ENCODE data around the gene HCN3.

HCN3 gene

DNA sequence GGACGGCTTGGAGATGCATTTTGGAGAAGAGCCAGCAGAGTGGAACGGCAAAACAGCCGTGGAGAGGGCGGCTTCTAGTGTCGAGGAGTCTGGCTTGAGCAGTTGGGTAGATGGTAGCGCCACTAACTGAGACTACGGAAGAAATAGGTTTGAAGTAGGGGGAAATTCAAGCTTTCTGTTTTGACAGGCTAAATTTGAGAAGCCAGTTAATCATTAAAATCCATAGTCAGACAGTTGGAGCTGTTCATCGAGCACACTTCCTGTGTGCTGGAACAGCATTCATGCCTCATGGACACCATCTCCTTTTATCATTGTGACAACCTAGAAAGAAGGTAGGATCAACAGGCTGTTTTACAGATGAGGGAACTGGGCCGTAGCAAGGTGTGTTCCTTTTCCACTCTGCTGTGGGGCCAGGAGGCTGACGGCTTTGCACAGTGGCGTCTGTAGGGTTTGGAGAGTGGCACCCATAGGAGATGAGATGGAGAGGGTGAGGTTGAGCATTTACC lies 27.3 kb downstream of the HCN3 start:
- no peak for TF ChIP-seq ESRRG (CRISPR knock-in tag; IDR thresholded peaks at IDR 0.05)
- no peak for TF ChIP-seq ZC3H10 (CRISPR knock-in tag; IDR thresholded peaks at IDR 0.05)
- no peak for TF ChIP-seq BACH2 (CRISPR knock-in tag; IDR thresholded peaks at IDR 0.05; ENCODE audit: borderline replicate concordance)
- TF ChIP-seq OSR1 (CRISPR knock-in tag; IDR thresholded peaks at IDR 0.05): no peak
- TF ChIP-seq, protein P1, sequence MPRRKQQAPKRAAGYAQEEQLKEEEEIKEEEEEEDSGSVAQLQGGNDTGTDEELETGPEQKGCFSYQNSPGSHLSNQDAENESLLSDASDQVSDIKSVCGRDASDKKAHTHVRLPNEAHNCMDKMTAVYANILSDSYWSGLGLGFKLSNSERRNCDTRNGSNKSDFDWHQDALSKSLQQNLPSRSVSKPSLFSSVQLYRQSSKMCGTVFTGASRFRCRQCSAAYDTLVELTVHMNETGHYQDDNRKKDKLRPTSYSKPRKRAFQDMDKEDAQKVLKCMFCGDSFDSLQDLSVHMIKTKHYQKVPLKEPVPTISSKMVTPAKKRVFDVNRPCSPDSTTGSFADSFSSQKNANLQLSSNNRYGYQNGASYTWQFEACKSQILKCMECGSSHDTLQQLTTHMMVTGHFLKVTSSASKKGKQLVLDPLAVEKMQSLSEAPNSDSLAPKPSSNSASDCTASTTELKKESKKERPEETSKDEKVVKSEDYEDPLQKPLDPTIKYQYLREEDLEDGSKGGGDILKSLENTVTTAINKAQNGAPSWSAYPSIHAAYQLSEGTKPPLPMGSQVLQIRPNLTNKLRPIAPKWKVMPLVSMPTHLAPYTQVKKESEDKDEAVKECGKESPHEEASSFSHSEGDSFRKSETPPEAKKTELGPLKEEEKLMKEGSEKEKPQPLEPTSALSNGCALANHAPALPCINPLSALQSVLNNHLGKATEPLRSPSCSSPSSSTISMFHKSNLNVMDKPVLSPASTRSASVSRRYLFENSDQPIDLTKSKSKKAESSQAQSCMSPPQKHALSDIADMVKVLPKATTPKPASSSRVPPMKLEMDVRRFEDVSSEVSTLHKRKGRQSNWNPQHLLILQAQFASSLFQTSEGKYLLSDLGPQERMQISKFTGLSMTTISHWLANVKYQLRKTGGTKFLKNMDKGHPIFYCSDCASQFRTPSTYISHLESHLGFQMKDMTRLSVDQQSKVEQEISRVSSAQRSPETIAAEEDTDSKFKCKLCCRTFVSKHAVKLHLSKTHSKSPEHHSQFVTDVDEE (CRISPR knock-in tag; IDR thresholded peaks at IDR 0.05): no peak
- TF ChIP-seq ZNF565 (CRISPR knock-in tag; conservative IDR thresholded peaks at IDR 0.05; ENCODE audit: low read depth): no peak
- TF ChIP-seq TCF4 (CRISPR knock-in tag; IDR thresholded peaks at IDR 0.05; ENCODE audit: borderline replicate concordance): no peak
- no peak for TF ChIP-seq ARNTL (CRISPR knock-in tag; IDR thresholded peaks at IDR 0.05; ENCODE audit: borderline replicate concordance, low read depth)
- no peak for ATAC-seq

DNA sequence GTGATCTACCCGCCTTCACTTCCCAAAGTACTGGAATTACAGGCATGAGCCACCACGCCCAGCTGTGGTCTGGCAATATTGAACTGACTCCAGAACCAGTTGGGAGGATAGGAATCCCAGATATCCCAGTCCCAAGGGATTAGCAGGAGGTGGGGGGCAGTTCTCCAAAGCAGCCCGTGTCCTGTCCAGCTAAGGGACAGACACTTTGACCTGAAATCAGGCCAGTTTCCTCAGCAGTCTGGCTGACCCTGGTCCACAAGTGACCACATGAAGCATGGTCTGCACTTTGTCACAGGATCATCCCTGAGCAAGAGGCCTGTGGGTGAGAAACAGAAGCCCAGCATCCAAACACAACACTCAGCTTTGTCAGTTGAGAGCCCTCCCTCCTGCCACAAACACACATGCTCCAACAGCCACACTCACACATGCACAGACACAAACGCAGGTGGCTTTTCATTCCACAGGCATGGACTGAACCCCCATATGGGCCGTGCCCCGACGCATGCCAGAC lies 28.7 kb downstream of the HCN3 start:
- no peak for ATAC-seq
- TF ChIP-seq ZNF565 (CRISPR knock-in tag; conservative IDR thresholded peaks at IDR 0.05; ENCODE audit: low read depth): no peak
- no peak for TF ChIP-seq PPARA (CRISPR knock-in tag; IDR thresholded peaks at IDR 0.05; ENCODE audit: borderline replicate concordance)
- TF ChIP-seq, protein P2, sequence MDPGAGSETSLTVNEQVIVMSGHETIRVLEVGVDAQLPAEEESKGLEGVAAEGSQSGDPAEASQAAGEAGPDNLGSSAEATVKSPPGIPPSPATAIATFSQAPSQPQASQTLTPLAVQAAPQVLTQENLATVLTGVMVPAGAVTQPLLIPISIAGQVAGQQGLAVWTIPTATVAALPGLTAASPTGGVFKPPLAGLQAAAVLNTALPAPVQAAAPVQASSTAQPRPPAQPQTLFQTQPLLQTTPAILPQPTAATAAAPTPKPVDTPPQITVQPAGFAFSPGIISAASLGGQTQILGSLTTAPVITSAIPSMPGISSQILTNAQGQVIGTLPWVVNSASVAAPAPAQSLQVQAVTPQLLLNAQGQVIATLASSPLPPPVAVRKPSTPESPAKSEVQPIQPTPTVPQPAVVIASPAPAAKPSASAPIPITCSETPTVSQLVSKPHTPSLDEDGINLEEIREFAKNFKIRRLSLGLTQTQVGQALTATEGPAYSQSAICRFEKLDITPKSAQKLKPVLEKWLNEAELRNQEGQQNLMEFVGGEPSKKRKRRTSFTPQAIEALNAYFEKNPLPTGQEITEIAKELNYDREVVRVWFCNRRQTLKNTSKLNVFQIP (CRISPR knock-in tag; IDR thresholded peaks at IDR 0.05; ENCODE audit: borderline replicate concordance, low read depth): no peak
- no peak for TF ChIP-seq GLIS3 (CRISPR knock-in tag; IDR thresholded peaks at IDR 0.05)
- TF ChIP-seq ZFP30 (CRISPR knock-in tag; IDR thresholded peaks at IDR 0.05): no peak
- no peak for TF ChIP-seq SNAI2 (CRISPR knock-in tag; IDR thresholded peaks at IDR 0.05)
- TF ChIP-seq BACH2 (CRISPR knock-in tag; IDR thresholded peaks at IDR 0.05; ENCODE audit: borderline replicate concordance): no peak
- no peak for TF ChIP-seq ISL1 (CRISPR knock-in tag; IDR thresholded peaks at IDR 0.05)

DNA sequence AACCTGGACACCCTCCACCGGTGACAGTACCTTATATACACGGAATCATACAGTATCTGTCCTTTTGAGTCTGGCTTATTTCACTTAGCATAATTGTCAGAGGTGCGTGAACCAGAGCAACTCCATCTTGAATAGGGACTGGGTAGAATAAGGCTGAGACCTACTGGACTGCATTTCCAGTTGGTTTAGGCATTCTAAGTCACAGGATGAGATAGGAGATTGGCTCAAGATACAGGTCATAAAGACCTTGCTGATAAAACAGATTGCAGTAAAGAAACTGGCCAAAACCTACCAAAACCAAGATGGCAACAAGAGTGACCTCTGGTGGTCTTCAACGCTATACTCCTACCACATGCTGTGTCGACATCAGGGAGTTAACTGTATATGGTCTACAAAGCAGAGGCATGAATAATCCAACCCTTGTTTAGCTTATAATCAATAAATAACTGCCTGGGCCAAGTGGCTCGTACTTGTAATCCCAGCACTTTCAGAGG lies 30.0 kb downstream of the HCN3 start:
- peak; percentile 19; the same call in 2 of the 3 replicates for ATAC-seq
- TF ChIP-seq BACH2 (CRISPR knock-in tag; IDR thresholded peaks at IDR 0.05; ENCODE audit: borderline replicate concordance) (0 out of 2 replicates have a peak, but pooled peaks have one; percentile 9), TOX (CRISPR knock-in tag; IDR thresholded peaks at IDR 0.05; ENCODE audit: borderline replicate concordance) (no peak)

DNA sequence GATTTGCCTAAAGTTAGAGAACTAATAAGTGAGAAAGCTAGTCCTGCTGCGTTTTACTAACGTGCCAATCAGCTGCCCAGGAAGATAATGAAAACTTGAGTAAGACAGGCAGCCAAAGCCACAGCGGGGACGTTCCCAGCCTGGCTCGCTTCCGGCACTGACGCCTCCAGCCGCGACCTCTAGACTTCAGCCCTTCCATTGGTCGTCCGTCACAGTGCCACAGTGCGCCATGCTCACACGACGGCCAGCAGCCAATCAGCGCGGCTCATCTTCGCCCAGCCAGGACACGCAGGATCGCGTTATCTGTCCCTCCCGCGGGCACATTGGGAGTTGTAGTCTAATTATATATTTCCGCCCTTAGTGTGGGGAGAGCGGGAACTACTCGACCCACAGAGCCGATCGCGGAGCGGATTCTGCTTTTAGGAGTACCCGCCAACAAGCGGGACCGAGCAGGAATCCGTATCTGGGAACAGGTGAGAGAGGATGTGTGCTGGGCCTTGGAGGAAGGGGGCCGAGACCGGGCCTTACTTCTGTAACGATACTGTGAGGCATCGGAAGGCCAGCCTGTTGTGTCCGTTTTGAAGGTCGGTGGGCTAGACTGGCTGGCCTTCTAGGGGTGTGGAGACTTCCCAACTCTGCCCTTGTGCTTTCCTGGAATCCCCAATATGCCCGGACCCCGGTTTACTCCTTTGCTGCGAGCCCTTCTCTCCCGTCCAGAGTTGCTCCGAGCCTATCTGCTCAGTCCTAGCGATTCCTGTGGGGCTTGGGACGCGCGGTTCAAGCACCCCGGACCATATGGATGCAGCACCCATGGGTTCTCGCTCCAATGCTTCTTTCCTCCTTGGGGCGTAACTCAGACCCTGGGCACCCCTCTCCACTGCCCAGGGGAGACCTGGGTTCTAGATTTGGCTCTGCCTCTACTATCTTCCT lies 31.5 kb downstream of the HCN3 start, which contains the start of gene FDPS:
TSS of gene FDPS (plus strand) at position 374 of the 930 bp plus-strand sequence. CDS start 924 bp downstream, outside the sequence.
- peak; percentile 98 for ATAC-seq
- TF ChIP-seq, protein P2 (CRISPR knock-in tag; IDR thresholded peaks at IDR 0.05; ENCODE audit: borderline replicate concordance, low read depth): 0 out of 2 replicates have a peak, but pooled peaks have one; percentile 24
- TF ChIP-seq ZFP3 (CRISPR knock-in tag; IDR thresholded peaks at IDR 0.05): no peak

DNA sequence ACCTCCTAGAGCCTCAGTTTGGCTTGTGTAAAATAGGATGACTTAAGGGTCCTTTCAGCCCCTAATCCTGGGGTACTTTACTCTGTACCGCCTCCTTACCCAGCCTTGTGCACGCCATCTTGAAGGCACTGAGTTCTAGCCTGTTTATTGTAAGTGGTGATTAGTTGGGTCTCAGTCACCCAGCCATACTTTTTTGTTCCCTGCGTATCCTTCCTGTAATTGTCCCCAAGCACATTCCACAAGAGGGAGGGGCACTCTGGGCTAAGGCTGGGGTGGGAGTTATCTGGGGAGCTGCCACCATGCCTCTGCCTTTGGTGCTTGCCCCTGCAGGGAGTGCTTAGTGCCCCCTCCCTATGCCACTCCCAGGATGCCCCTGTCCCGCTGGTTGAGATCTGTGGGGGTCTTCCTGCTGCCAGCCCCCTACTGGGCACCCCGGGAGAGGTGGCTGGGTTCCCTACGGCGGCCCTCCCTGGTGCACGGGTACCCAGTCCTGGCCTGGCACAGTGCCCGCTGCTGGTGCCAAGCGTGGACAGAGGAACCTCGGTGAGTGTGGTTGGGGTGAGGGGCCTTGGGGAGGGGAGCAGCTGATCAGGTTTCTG lies 32.3 kb downstream of the HCN3 start:
- peak; percentile 7 for ATAC-seq
- TF ChIP-seq ARNTL (CRISPR knock-in tag; IDR thresholded peaks at IDR 0.05; ENCODE audit: borderline replicate concordance, low read depth): no peak
- TF ChIP-seq ZNF565 (CRISPR knock-in tag; conservative IDR thresholded peaks at IDR 0.05; ENCODE audit: low read depth): no peak
- no peak for TF ChIP-seq BACH2 (CRISPR knock-in tag; IDR thresholded peaks at IDR 0.05; ENCODE audit: borderline replicate concordance)
- TF ChIP-seq CSDC2 (CRISPR knock-in tag; IDR thresholded peaks at IDR 0.05): no peak
- no peak for TF ChIP-seq RARB (CRISPR knock-in tag; IDR thresholded peaks at IDR 0.05)
- no peak for TF ChIP-seq TCF4 (CRISPR knock-in tag; IDR thresholded peaks at IDR 0.05; ENCODE audit: borderline replicate concordance)
- TF ChIP-seq OSR1 (CRISPR knock-in tag; IDR thresholded peaks at IDR 0.05): no peak
- TF ChIP-seq ZNF70 (CRISPR knock-in tag; IDR thresholded peaks at IDR 0.05): no peak
- TF ChIP-seq, protein P1 (CRISPR knock-in tag; IDR thresholded peaks at IDR 0.05): no peak
- TF ChIP-seq, protein P2 (CRISPR knock-in tag; IDR thresholded peaks at IDR 0.05; ENCODE audit: borderline replicate concordance, low read depth): no peak

Data from SK-N-SH treated with all-trans-retinoic acid at 6 μM for 48 hours (cell line).